Measurements from ENCODE around the gene MKRN3.

- TF ChIP-seq CTCF (IDR thresholded peaks at IDR 0.05): no peak
- no peak for TF ChIP-seq CHD2 (IDR thresholded peaks at IDR 0.05; ENCODE audit: low read length, partially characterized antibody)
- TF ChIP-seq POLR2A (IDR thresholded peaks at IDR 0.05; ENCODE audit: low read length): no peak
- TF ChIP-seq JUN (IDR thresholded peaks at IDR 0.05): no peak
- TF ChIP-seq RCOR1 (IDR thresholded peaks at IDR 0.05; ENCODE audit: low read depth, low read length): no peak
- TF ChIP-seq NR3C1 (IDR thresholded peaks at IDR 0.05): no peak
- TF ChIP-seq RAD21 (conservative IDR thresholded peaks at IDR 0.05 in 1 of 2, IDR thresholded peaks at IDR 0.05 in 1 of 2): no peak
- no peak for TF ChIP-seq RFX5 (IDR thresholded peaks at IDR 0.05)
- TF ChIP-seq PBX3 (IDR thresholded peaks at IDR 0.05): no peak
Observed at GRCh38 chr15:23570486-23570885, 5.0 kb downstream of the MKRN3 start.
